Measurements from ENCODE around the gene PIK3CD. TPM values are rescaled to one million over a fixed set of nuclear protein-coding genes. Genes with fewer than 3 reads are reported as not detected.

Gene PIK3CD
- total RNA-seq, 6 experiments from 2014 or later: 7.3 to 14.6 (median 9.2) TPM

- no peak for DNase-seq
- no peak for TF ChIP-seq CTCF (IDR thresholded peaks at IDR 0.05)
- Mint-ChIP-seq H3K9me3 (no peaks in the 10 kb centered on the region), H3K27me3 (ENCODE audit: insufficient read depth) (no peaks in the 10 kb centered on the region), H3K4me1 (ENCODE audit: low read depth) (peaks cover 11% of the 10 kb centered on the region), H3K4me3 (no peak overlapping the region), H3K27ac (no peak overlapping the region), H3K36me3 (ENCODE audit: low read depth) (no peaks in the 10 kb centered on the region)
Observed at GRCh38 chr1:9716404-9717192, 65.1 kb downstream of the PIK3CD start.

GRCh38 chr1:9717193-9718005, 65.9 kb downstream of the PIK3CD start:
- H3K9me3 Mint-ChIP-seq: no peaks in the 10 kb centered on the region
- H3K4me3 Mint-ChIP-seq: no peak overlapping the region
- no peaks in the 10 kb centered on the region for H3K27me3 Mint-ChIP-seq (ENCODE audit: insufficient read depth)
- no peak for TF ChIP-seq CTCF (IDR thresholded peaks at IDR 0.05)
- H3K27ac Mint-ChIP-seq: no peak overlapping the region
- peaks cover 11% of the 10 kb centered on the region for H3K4me1 Mint-ChIP-seq (ENCODE audit: low read depth)
- H3K36me3 Mint-ChIP-seq (ENCODE audit: low read depth): no peaks in the 10 kb centered on the region
- no peak for DNase-seq

- Mint-ChIP-seq H3K36me3 (ENCODE audit: low read depth) (peaks cover 7% of the 10 kb centered on the region), H3K27me3 (ENCODE audit: insufficient read depth) (no peaks in the 10 kb centered on the region; the same call in 1 of the 2 replicates), H3K4me3 (no peak overlapping the region), H3K4me1 (ENCODE audit: low read depth) (peaks cover 11% of the 10 kb centered on the region), H3K9me3 (peaks cover 4% of the 10 kb centered on the region), H3K27ac (peak overlapping the region; percentile 85)
- no peak for TF ChIP-seq CTCF (IDR thresholded peaks at IDR 0.05)
- no peak for DNase-seq
Observed at GRCh38 chr1:9718006-9718680, 66.6 kb downstream of the PIK3CD start.

- peaks cover 19% of the 10 kb centered on the region for H3K36me3 Mint-ChIP-seq (ENCODE audit: low read depth)
- peaks cover 11% of the 10 kb centered on the region for H3K4me1 Mint-ChIP-seq (ENCODE audit: low read depth)
- H3K4me3 Mint-ChIP-seq: no peak overlapping the region
- H3K27me3 Mint-ChIP-seq (ENCODE audit: insufficient read depth): no peaks in the 10 kb centered on the region; the same call in 1 of the 2 replicates
- peaks cover 14% of the 10 kb centered on the region for H3K9me3 Mint-ChIP-seq
- no peak for DNase-seq
- H3K27ac Mint-ChIP-seq: peak overlapping the region; percentile 85; the same call in 1 of the 2 replicates
- TF ChIP-seq CTCF (IDR thresholded peaks at IDR 0.05): peak; percentile 64
Observed at GRCh38 chr1:9719978-9720722, 68.6 kb downstream of the PIK3CD start.

All from HFFc6 (cell line).